Fibroblast of the conjunctiva (primary cell): ENCODE results near the gene P2RY6.
A peak's percentile ranks its signal among the peaks of the same experiment; 100 is the strongest.

Experiments
- DNase-seq: peaks from one replicate; pipeline ENCODE4 v3.0.0-alpha.2; 2010; ENCODE audit warnings: low read depth

P2RY6 gene

GRCh38 chr11:73334384-73335203, 62.5 kb downstream of the P2RY6 start:
- peak; percentile 67 for DNase-seq

GRCh38 chr11:73335204-73335923, 63.2 kb downstream of the P2RY6 start:
- peak; percentile 67 for DNase-seq

- no peak for DNase-seq
Measured at GRCh38 chr11:73337846-73338245, 65.7 kb downstream of the P2RY6 start.

- DNase-seq: no peak
Measured at GRCh38 chr11:73338279-73338678, 66.1 kb downstream of the P2RY6 start.

GRCh38 chr11:73340164-73340563, 68.0 kb downstream of the P2RY6 start:
- DNase-seq: no peak

GRCh38 chr11:73342633-73343032, 70.5 kb downstream of the P2RY6 start:
- DNase-seq: no peak

GRCh38 chr11:73343076-73343873, 71.1 kb downstream of the P2RY6 start:
- no peak for DNase-seq

- no peak for DNase-seq
Measured at GRCh38 chr11:73344191-73344607, 72.1 kb downstream of the P2RY6 start.

- no peak for DNase-seq
Measured at GRCh38 chr11:73345481-73346160, 73.5 kb downstream of the P2RY6 start.

GRCh38 chr11:73346186-73346935, 74.2 kb downstream of the P2RY6 start:
- DNase-seq: no peak

GRCh38 chr11:73347067-73347466, 74.9 kb downstream of the P2RY6 start:
- DNase-seq: no peak
